COLO829 (cell line): Measurements from ENCODE around the gene SH2D4B.
A peak's percentile ranks its signal among the peaks of the same experiment; 100 is the strongest.

Experiments
- DNase-seq: peaks from one replicate; pipeline ENCODE4 v3.0.0; 2012; ENCODE audit warnings: low spot score

Gene SH2D4B

DNA sequence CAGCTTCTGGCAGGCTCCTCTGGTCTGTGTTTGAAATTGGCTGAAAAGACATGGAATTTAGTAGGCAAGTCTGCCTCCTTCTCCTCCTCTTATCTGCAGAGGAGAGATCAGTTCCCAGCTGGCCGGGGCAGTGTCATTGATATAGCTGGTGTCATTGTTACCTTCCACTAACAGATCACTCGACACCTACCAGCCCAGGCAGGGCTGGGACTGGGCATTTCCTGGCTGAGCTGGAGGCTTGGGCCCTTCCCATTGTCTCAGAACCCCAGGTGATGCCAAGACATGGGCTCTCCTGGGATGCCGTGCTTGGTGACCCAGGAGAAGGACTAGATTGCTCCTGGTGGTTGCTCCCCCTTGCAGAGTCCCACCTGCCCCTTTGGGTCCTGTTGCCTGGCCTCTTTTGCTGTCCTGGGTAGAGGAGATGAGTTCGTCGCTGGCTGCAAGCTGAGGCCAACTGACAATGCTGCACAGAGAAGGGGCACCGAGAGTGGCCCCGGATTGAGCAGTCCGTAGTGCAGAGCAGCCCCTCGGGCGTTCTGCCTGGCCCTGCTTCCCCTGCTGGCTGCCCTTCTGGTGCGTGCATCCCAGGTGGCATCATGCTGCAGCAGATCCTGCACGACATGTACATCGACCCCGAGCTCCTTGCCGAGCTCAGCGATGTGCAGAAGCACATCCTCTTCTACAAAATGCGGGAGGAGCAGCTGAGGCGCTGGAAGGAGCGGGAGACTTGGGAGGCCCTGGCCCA, at the start of gene SH2D4B:
Gene SH2D4B, plus strand, starts transcription at position 167 of the 745 bp plus-strand sequence. Its CDS starts 430 bp downstream, at position 597.
- no peak for DNase-seq

DNA sequence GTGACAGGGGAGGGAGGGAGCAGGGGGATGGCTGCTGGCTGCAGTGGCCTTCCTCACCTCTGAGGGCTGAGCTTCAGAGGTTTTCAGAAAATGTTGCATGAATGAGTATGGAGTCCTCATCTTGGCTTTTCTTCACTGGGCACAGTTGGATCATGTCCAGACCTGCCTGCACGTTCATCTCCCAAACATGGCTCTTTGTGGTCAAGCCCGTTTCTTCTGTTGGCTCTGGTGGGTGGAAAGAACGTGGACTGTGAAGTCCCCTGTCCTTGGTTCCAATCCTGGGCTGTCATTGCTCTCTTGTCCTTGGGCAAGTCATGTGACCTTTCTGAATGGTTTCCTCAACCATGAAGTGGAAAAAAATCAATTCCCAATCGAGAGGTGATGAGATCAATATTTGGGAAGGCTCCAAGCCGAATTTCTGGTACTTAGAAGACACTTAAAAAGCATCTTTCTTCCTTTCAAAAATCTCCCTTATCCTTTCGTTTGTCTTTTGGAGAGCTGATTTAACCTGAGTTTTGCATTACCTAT, 49.1 kb upstream of the SH2D4B start:
- DNase-seq: no peak

DNA sequence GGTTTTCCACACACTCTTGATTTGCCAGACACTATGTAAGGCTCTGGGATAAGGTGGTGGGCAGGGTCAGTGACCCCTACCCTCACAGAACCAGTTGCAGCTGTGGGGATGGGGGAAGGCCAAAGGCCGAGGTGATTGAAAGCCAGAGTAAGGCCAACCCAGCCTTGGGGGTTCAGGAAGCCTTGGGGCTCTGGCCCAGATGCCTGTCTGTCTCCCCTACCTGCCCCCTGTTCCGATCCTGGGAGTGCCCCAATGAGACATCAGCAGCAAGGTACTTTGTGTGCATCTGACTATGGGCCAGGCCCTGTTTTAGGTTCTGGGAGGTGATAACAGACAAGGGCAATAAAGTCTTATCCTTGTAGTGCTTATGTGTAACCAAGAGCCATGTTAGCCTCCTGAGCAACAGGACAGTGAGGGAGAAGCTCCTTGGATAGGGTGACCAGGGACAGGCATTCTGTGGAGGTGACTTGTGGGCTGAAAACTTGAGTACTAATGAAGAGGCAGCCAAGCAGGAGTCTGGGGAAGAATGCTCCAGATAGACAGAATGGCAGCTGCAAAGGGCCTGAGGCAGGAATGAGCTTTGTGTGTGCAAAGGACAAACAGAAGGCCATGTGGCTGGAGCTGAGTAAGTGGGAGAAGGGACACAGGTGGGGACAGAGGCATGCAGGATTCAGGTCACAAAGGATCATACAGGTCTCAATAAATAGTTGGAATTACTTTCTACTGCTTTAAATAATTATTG, 48.2 kb upstream of the SH2D4B start:
- DNase-seq: no peak

DNA sequence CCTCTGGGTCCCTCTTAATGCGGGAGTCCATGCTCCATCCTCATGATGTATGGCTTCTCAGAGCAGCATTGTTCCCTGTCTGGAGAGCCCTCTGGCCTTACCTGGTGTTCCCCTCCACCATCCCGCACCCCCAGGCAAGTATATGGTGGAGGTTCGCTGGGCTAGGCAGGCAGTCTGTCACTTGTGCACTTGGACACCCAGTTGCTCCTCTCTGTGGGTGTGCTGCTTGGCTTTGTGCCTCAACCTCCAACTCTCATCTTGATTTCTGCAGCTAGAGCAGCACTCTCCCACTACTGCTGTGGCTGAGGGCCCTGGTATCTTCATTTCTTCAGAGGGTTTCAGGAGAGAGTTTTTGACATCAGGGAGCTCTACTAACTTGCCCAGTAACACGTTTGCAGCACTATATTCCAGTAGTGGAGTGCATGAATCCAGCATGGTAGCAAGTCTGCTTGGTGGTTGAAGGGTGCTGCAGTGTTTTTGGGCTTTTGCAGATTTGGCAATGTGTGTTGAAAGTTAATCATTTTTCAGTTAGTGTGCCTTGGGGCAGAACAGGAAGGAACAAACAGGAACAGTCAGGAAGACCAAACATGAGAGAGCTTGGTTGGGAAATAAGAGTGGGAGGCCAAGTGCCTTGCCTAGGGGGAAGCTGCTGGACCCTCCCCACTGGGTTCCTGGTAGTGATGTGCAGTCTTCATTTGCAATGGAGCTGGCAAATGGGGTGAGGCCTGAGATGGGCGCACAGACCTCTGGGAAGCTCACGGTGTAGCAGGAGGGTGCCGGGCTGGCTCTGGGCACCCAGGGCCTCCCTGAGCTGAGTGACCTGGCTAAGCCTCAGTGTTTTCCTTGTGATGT, 46.2 kb upstream of the SH2D4B start:
- DNase-seq: no peak

DNA sequence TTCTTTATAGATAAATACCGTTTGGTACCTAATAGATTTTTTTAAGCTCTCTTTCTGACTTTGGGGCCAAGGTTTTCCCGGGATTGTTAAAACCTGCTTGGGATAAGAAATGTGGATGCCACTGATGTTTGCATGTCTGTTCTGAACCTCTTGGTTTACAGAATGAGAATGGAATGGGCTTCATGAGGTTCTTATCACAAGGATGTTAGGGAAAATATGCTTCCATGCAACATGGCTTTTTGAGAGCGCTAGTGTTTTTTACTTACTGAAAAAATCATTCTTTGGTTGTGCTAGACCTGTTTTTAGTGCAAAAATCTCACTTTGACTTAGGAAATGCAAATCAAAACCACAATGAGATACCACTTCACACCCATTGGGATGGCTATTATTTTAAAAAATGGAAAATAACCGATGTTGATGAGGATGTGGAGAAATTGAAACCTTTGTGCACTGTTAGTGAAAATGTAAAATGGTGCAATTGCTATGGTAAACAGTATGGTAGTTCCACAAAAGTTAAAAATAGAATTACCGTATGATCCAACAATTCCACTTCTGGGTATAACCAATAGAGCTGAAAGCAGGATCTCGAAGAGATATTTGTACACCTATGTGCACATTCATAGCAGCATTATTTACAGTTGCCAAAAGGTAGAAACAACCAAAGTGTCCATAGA, 44.7 kb upstream of the SH2D4B start:
- no peak for DNase-seq

DNA sequence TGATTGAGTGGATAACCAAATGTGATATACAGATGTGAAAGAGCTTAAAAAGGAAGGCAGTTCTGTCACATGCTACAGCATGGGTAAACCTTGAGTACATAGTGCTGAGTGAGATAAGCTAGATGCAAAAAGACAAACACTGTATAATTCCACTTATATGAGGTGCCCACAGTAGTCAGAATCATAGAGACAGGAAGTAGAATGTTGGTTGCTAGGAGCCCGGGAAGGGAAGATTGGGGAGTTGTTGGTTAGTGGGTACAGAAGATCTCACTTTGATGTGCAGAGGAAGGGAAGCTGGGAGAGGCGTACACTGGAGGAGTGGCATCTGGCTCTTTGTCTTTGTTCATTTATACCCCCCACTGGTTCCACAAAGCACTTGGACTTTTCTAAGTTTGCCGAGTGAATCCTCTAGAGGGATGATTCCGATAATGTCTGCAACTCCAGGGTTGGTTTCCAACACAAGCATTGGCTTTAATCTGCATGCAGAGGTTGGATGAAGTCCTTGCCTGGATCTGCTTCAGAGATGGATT, 44.1 kb upstream of the SH2D4B start:
- DNase-seq: peak; percentile 83

DNA sequence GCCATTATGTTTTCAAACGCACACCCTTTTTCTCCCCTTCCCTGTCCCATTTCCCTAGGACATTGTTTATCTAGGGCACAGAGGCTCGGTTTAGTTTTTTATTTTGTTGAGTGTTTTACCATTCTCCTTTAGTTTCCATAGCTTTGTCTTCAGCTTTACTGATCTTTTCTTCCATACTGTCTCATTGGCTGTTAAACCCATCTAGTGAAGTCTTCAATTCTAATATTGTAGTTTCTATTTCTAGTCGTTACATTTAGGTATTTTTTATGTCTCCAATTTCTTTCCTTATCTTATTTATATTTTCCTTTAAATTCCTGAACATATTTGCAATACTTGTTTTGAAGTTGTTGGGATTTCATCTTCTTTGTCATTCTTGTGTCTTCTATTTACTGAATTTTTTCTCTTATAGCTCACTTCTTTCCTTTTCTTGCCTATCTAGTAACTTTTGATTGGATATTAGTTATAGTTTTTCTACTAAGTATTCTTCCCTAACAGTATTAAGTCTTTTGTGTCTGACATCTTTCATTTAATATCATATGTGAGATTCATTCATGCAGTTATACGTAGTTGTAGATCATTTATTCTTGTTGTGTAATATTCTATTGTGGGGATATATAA, 41.0 kb upstream of the SH2D4B start:
- no peak for DNase-seq

DNA sequence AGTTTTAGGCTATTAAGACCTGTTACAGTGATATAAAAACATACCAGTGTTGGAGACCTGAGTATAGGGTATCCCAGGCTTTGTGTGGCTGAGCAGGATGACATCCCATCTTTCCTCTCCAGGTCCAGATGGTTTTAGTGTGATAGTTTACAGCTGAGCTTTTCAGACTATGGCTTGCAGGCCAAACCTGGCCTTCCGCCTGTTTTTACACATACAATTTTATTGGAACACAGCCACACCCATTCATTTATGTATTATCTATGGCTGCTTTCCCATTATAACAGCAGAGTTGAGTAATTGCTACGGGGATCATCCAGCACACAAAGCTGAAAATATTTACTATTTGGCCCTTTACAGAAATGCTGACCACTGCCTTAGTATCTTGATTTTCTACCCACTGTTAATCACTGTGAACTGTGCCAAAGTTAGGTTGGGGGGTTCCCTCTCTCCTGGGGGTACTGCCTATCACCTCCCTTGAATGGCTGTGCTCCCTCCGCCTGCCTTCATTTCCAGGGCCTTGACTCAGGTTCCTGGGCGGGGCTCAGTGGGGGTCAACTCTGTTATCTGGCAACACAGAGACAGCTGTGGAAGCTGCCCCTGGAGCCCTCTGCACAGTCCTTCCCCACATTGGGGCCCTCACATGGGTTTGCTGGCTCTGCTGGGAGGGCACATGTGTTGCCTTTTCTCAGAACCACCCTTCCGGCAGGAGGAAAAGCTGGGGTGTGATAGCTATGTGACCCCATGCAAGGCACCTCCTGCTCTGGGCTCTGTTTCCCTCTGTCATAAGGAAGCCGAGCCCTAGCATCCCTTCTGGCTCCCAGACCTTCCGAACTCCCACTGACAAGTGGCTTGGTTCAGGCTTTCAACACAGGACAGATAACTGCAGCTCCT, 40.3 kb upstream of the SH2D4B start:
- DNase-seq: no peak

DNA sequence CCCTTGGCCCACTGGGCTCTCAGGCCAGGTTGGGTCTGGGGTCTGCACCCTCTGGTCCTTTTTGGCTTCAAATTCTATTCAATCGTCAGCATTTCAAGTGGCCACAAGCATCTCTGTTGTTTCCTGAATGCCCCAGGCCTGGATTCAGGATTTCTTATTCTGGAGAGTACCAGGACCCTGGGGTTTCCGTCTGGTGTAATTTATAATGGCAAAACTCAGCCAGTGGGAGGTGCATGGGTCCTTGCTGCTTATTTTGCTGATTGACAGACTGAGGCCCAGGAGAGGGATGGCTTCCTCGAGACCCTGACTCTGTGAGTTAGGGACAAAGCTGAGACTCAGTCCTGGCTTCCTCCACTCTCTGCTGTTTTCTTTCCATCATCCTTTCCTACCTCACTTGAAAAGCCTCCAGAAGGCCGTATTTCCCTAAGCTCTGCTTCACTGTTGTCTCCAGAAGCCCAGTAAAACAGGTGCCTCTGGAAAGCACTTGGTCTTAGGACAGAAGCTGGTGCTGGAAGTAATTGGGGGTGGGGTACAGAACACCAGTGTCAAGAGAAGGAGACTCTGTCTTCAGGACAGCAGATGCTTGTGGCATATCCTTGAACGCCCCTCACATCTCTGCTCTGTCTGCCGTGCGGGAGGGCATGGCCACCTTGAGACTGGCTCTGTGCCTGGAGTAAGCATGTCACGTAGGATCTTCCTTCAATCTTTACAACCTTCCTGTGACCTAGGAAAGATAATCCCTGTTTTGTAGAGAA, 39.4 kb upstream of the SH2D4B start:
- DNase-seq: no peak

DNA sequence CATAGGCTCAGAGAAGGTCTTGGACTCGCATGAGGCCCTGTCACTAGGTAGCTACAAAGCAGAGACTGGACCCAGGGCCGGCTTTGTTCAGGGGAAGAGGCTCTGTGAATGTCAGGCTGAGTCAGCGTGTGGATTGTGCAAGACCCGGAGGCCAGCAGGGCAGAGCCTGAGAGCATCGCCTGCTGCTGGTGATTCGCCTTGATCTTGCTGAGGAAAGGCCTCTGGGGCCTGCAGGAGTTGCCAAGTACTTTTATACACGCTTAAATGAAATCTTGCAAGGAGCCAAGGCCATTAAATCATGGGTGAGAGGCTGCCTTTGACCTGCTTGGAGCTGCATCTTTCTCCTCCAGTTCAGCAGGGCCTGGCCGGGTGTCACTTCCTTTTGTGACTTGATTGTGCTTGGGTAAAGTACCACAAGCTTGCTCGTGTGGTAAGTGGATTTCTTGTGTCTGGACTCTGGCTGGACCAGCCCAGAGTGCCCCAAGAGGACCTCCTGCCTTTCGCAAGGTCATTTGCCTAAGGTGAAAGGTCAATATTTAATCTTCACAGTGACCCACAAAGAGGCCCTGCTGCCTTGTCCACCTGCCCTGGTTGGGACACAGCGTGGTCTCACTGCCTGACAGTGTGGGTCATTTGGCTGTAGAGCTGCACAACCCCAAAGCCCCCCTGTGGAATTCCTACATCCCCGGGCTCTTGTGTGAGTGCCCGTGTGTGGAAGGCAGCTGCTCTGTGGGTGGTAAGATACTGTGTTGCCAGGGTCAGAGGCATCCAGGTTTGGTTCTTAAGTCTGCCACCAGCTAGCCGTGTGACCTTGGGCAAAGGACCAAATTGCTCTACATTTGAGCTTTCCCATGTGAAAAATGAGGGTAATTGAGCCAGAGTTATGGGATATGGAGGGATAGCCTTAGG, 38.6 kb upstream of the SH2D4B start:
- peak; percentile 71 for DNase-seq

DNA sequence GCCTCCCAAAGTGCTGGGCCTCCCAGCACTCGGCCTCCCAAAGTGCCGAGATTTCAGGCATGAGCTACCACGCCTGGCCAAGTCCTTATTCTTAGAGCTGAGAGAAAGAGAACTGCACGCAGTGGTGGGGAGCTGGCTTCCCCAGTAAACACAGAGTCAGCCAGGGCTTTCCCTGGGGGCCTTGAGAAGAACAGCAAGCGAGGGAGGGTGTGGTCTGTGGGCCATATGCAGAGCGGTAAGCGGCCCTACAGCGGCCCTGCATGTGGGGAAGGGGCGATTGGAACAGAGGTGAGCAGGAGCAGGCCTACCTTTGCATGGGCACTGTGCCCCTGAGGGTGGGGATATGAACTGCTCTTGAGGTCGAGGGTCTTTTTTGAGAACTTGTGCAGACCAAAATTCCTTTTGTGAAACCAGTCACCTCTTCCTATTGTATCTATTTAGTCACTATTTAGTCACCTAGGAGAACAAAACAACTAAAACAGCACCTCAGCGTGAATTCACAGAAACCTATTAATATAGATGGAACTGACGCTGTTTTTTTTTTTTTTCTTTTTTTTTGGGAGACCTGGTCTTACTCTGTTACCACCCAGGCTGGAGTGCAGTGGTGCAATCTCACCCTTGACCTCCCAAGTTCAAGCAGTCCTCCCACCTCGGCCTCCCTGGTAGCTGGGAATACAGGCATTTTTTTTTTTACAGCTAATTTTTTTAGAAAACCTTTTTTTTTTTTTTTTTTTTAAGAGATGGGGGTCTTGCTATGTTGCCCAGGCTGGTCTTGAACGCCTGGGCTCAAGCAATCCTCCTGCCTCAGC, 36.9 kb upstream of the SH2D4B start:
- no peak for DNase-seq

DNA sequence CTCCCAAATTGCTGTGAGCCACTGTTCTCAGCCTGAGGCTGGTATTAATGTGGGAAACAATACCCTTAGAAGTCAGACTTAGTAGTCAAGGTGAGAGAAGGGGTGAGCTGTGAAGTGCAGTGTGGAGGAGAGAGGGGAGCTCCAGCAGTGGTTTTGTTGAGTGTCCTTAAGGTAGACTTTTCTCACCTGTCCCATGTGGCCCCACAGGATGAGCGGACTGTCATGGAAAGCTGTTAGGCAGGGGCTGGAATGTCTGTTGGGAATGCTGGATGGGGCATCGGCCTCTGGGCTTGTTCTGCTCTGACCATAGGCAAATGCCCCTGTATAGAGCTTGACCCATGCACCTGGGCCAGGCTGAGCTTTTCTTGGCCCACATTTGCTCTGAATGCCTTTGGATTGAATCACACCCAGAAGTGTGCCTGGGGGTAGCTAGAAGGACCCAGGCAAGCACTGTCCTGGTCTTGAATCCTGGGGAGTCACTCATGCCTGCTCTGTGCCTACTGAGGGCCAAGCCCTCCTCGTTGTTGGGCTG, 36.3 kb upstream of the SH2D4B start:
- DNase-seq: no peak

DNA sequence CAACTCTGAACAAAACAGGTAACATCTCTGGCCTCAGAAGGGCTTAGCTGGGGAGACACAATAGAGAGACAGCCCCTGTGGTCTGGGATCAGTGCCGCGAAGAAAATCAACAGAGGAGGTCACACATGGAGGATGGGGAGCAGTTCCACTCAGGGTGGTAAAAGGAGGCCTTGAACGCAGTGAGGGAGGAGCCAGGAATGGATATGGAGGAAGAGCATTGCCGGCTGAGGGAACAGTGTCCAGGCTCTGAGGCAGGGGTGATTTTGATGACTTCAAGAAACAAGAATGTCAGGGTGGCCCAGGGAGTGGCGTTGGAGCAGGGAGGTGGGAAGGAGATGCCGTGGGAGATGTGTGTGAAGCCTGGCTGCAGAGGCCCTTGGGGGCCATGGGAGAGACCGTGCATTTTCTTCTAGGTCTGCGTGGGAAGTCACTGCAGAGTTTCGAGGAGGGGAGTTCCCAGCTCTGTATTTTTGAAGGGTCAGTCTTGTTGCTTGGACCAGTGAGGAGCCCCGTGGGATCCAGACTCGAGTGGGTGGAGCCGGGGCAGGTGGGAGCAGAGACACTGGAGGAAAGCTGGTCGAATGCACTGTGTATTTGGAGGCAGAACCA, 35.7 kb upstream of the SH2D4B start:
- no peak for DNase-seq

DNA sequence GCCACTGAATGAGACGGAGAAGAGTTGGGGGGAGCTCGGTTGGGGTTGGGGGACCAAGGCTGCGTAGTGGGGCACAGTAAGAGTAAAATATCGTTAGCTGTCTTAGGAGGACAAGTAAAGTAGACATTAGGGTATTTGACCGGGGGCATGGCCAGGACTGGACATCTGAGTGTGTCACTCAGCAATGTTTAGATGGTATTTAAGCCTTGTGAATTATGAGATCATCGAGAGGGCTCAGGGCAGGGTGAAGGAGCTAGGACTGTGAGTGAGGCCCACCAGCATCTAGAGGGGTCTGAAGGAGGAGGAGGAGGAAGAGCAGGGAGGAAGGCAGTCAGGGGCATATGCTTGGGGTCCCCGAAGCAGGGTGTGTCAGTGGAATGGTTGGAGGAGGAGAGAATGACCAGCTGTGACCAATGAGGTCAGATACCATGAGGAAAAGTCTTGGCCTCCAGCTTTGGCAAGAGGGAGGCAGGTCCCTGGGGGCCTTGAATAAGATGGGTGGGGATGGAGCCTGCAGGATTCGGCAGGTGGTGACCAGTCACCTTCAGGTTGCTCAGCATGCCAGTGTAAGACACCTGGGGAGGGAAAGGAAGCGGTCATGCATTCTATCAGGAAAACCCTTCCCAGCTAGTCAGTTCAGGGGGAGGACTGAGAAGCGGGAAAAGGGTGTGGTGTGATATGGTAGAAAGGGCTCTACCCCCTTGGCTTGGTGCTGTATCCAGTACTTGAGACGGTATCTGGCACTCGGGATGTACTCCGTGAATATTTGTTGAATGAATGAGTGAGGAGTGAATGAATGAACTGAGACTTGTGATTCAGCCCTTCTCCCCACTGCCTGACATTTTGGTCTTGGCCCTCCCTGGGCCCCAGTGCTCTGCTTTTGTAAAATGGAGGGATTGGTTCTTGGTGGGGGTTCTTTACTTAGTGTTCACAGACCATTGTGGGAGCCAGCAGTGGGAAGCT, 34.8 kb upstream of the SH2D4B start:
- no peak for DNase-seq

DNA sequence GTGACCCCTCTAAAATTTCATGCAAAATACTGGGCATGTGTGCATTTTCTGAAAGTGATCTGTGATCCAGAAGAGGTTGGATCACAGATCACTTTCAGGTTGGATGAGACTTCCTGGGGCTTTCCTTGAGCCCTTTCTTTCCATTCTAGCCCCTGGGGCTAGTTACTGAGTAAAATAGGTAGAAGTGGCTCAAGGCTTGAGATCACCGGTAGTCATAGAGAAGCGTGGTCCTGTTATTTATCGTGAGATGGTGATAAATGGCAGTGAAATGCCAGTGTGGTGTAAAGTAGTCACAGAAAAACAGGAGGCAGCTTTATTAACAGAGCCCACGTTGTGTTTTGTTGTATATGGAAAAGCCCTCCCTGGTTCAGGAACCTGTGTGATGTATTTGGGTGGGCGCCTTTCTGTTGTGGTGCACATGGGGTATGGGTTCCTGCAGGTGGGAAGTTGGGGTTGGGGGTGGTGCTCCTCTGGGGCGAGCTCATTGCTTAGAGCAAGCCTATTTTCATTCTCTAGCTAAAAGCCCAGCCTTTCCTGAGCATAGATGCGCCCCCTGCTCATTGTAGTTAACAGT, 34.0 kb upstream of the SH2D4B start:
- DNase-seq: no peak
